ENCODE results near the gene ZNF296. TPM values are rescaled to one million over a fixed set of nuclear protein-coding genes. Genes with fewer than 3 reads are reported as not detected.

ZNF296 gene
- total RNA-seq, 2 donors from 2014 or later, result 0.87 to 2.9 TPM

GRCh38 chr19:45050036-45050435 lies 26.2 kb downstream of the ZNF296 start:
- intact Hi-C loops (cut with DNase I), result loop anchor here (10.0 kb wide), 1 partner anchor 145 kb away; the partner anchor contains the start of gene APOE
- WGBS, result 79% methylated on average over 6 of the region's 6 CpGs
- Histone ChIP-seq H3K4me3 (no peak overlapping the region), H3K27ac (no peak overlapping the region), H3K27me3 (replicated peaks; ENCODE audit: insufficient read depth) (no peaks in the 10 kb centered on the region), H3K4me1 (replicated peaks) (peaks cover 5% of the 10 kb centered on the region), H3K36me3 (peaks cover 0 to 6% of the 10 kb centered on the region in 2 donors), H3K9me3 (no peaks in the 10 kb centered on the region)
- TF ChIP-seq CTCF (IDR thresholded peaks at IDR 0.05) (no peak), POLR2AphosphoS5 (IDR thresholded peaks at IDR 0.05) (no peak), POLR2A (IDR thresholded peaks at IDR 0.05) (no peak)
- no peak for DNase-seq (ENCODE audit: low spot score)

- intact Hi-C loops (cut with DNase I), result no loop called here
- Histone ChIP-seq H3K4me1 (replicated peaks) (peaks cover 5% of the 10 kb centered on the region), H3K27me3 (replicated peaks; ENCODE audit: insufficient read depth) (no peaks in the 10 kb centered on the region), H3K36me3 (peaks cover 0 to 6% of the 10 kb centered on the region in 2 donors), H3K9me3 (no peaks in the 10 kb centered on the region), H3K27ac (no peak overlapping the region), H3K4me3 (no peak overlapping the region)
- DNase-seq (ENCODE audit: low spot score), result no peak
- WGBS, result 75% methylated on average over 8 of the region's 8 CpGs
- no peak for TF ChIP-seq POLR2A (IDR thresholded peaks at IDR 0.05)
- no peak for TF ChIP-seq POLR2AphosphoS5 (IDR thresholded peaks at IDR 0.05)
- no peak for TF ChIP-seq CTCF (IDR thresholded peaks at IDR 0.05)
These were observed 27.1 kb downstream of the ZNF296 start for GRCh38 chr19:45049073-45049736.

DNA sequence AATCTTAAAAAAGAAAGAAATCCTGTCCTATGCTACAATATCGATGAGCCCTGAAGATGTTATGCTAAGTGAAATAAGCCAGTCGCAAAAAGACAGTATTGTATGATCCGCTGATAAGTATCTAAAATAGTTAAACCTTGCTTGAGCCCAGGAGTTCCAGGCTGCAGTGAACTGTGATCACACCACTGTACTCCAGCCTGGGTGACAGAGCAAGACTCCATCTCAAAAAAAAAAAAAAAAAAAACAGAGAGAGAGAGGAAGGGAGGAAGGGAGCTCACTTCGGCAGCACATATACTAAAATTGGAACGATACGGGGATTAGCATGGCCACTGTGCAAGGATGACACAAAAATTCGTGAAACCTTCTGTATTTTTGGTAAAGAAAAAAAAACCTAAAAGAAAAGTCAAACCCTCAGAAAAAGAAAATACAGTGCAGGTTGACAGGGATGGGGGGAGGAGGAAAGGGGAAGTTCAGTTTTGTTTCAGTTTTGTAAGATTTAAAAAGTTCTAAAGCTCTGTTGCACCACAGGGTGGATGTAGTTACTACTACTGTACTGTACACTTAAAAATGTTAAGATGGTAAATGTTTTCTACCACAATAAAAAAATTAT lies 29.0 kb downstream of the ZNF296 start:
- WGBS, result 77% methylated on average over 7 of the region's 7 CpGs
- Histone ChIP-seq H3K4me1 (replicated peaks) (peaks cover 5% of the 10 kb centered on the region), H3K36me3 (no peaks in the 10 kb centered on the region), H3K4me3 (no peak overlapping the region), H3K27me3 (replicated peaks; ENCODE audit: insufficient read depth) (no peaks in the 10 kb centered on the region), H3K9me3 (no peaks in the 10 kb centered on the region), H3K27ac (no peak overlapping the region)
- DNase-seq (ENCODE audit: low spot score), result no peak
- TF ChIP-seq POLR2AphosphoS5 (IDR thresholded peaks at IDR 0.05) (no peak), CTCF (IDR thresholded peaks at IDR 0.05) (no peak), POLR2A (IDR thresholded peaks at IDR 0.05) (no peak)
- intact Hi-C loops (cut with DNase I), result no loop called here

DNA sequence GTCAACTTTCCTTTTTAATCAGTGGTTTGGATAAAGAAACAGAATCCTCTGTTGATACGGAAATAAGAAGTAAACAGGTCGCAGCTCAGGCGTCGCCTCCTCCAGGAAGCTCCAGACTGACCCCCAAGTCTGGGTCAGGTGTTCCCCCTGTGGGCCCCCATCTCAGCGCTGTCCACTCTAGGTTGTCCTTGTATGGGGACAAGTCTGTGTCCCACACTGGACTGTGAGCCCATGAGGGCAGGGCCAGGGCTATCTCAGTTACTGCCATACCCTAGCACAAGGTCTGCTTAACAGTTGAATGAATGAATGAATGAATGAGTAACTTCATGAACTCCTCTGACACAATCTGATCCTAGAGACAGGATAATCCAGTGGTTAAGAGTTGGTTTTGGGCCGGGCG lies 29.9 kb downstream of the ZNF296 start:
- H3K36me3 ChIP-seq, result no peaks in the 10 kb centered on the region
- WGBS, result 91% methylated on average over 7 of the region's 7 CpGs
- intact Hi-C loops (cut with DNase I), result no loop called here
- H3K27me3 ChIP-seq (replicated peaks; ENCODE audit: insufficient read depth), result no peaks in the 10 kb centered on the region
- H3K27ac ChIP-seq, result no peak overlapping the region
- no peak overlapping the region for H3K4me3 ChIP-seq
- TF ChIP-seq POLR2AphosphoS5 (IDR thresholded peaks at IDR 0.05) (no peak), POLR2A (IDR thresholded peaks at IDR 0.05) (no peak), CTCF (IDR thresholded peaks at IDR 0.05) (no peak)
- peaks cover 5% of the 10 kb centered on the region for H3K4me1 ChIP-seq (replicated peaks)
- DNase-seq (ENCODE audit: low spot score), result no peak
- H3K9me3 ChIP-seq, result no peaks in the 10 kb centered on the region

Data from prostate gland (tissue), 2 donors.